B cell (primary cell): Measurements from ENCODE around the gene H6PD. TPM values are rescaled to one million over a fixed set of nuclear protein-coding genes. Genes with fewer than 3 reads are reported as not detected.

Experiments used
- ATAC-seq: fragments of 200-7000 bp; cut with Tn5 transposase; one replicate; pipeline ENCODE4 v1.10.0; 2021; ENCODE audit warnings: low read depth, mild to moderate bottlenecking, moderate number of reproducible peaks, moderate library complexity
- CTCF ChIA-PET: fragments of 350-600 bp; sonication (Branson Sonifier 250); formaldehyde crosslinking; loops from one replicate; lab custom pipeline; 2021; ENCODE audit warnings: antibody characterized with exemption, inconsistent platforms; lab: Charles Lee
- POLR2A ChIA-PET: fragments of 350-600 bp; sonication (Branson Sonifier 250); formaldehyde crosslinking; loops from one replicate; lab custom pipeline; 2021; ENCODE audit warnings: antibody characterized with exemption; lab: Charles Lee
- DNase-seq: peaks from one replicate; pipeline ENCODE4 v3.0.0; 2013
- H2AFZ ChIP-seq: 2 replicates; pipeline ENCODE4 v1.6.1; 2012; ENCODE audit warnings: mild to moderate bottlenecking, low read depth, low read length; ENCODE audit not compliant: insufficient read depth, poor library complexity, severe bottlenecking
- H3K27ac ChIP-seq, 2 donors: 1 replicate in 1 of 2; 2 replicates in 1 of 2; pipeline ENCODE4 v1.5.1; 2012 to 2013; ENCODE audit warnings: low read length in 2 of 2, mild to moderate bottlenecking in 2 of 2, moderate library complexity in 1 of 2
- H3K27me3 ChIP-seq, 4 experiments: fragments of 200-600 bp in 1 of 4; sonication (generic) in 1 of 4; replicated peaks in 1 of 4; 1 replicate in 2 of 4; 2 replicates in 2 of 4; pipeline versions ENCODE4 v1.6.1 to v1.7.0; 2013 to 2016; ENCODE audit warnings: low read length in 3 of 4, mild to moderate bottlenecking in 2 of 4, mixed read lengths in 1 of 4, moderate library complexity in 1 of 4; ENCODE audit not compliant: insufficient read depth in 4 of 4, control insufficient read depth in 3 of 4; ENCODE audit errors: control extremely low read depth in 1 of 4
- H3K36me3 ChIP-seq, 2 experiments: replicated peaks in 1 of 2; 1 replicate in 1 of 2; 2 replicates in 1 of 2; pipeline versions ENCODE4 v1.6.1 to v1.7.1; 2013; ENCODE audit warnings: low read length in 1 of 2; ENCODE audit not compliant: insufficient read depth in 2 of 2, control insufficient read depth in 1 of 2; ENCODE audit errors: control extremely low read depth in 1 of 2, extremely low read depth in 1 of 2
- H3K4me1 ChIP-seq, 2 donors: fragments of 200-600 bp in 1 of 2; sonication (generic) in 1 of 2; 1 replicate in 1 of 2; 2 replicates in 1 of 2; pipeline versions ENCODE4 v1.5.1 to v1.6.1; 2013 to 2017; ENCODE audit warnings: low read length in 2 of 2; ENCODE audit not compliant: control insufficient read depth in 2 of 2, insufficient read depth in 2 of 2
- H3K4me2 ChIP-seq: replicated peaks from 2 replicates; pipeline ENCODE3; 2012; ENCODE audit warnings: mild to moderate bottlenecking, low read depth, low read length; ENCODE audit not compliant: poor library complexity, severe bottlenecking
- H3K4me3 ChIP-seq, 5 experiments: fragments of 200-600 bp in 1 of 5; sonication (generic) in 1 of 5; 1 replicate in 3 of 5; 2 replicates in 2 of 5; pipeline versions ENCODE4 v1.5.1 to v1.7.0; 2011 to 2016; ENCODE audit warnings: low read length in 4 of 5, mild to moderate bottlenecking in 4 of 5, low read depth in 2 of 5, control low read depth in 1 of 5, moderate library complexity in 1 of 5; ENCODE audit not compliant: insufficient read depth in 1 of 5; ENCODE audit errors: control extremely low read depth in 1 of 5, extremely low read depth in 1 of 5
- H3K79me2 ChIP-seq: fragments of 200-600 bp; sonication (generic); one replicate; pipeline ENCODE4 v1.6.0; 2016; ENCODE audit warnings: low read length; ENCODE audit not compliant: control insufficient read depth, insufficient read depth
- H3K9ac ChIP-seq: fragments of 200-600 bp; sonication (generic); 2 replicates; pipeline ENCODE4 v1.6.1; 2017; ENCODE audit warnings: mild to moderate bottlenecking, low read length, moderate library complexity
- H3K9me3 ChIP-seq, 3 donors: one replicate each; pipeline versions ENCODE4 v1.6.1 to v1.7.1; 2013; ENCODE audit warnings: low read length in 2 of 3; ENCODE audit not compliant: control insufficient read depth in 2 of 3, insufficient read depth in 1 of 3; ENCODE audit errors: control extremely low read depth in 1 of 3
- H4K20me1 ChIP-seq: 2 replicates; pipeline ENCODE4 v1.6.0; 2012; ENCODE audit warnings: mild to moderate bottlenecking, low read length; ENCODE audit not compliant: insufficient read depth, control insufficient read depth, poor library complexity, severe bottlenecking
- H3K27ac Mint-ChIP-seq: one replicate; pipeline ENCODE4 v1.8.0; 2021; ENCODE audit warnings: mixed read lengths
- H3K27me3 Mint-ChIP-seq: one replicate; pipeline ENCODE4 v1.8.0; 2021; ENCODE audit warnings: mixed read lengths
- H3K4me1 Mint-ChIP-seq: one replicate; pipeline ENCODE4 v1.8.0; 2021; ENCODE audit warnings: mixed read lengths
- H3K4me3 Mint-ChIP-seq: one replicate; pipeline ENCODE4 v1.8.0; 2021; ENCODE audit warnings: mixed read lengths
- H3K9me3 Mint-ChIP-seq: one replicate; pipeline ENCODE4 v1.8.0; 2022; ENCODE audit warnings: mixed read lengths; ENCODE audit not compliant: insufficient read depth
- EZH2 ChIP-seq: IDR thresholded peaks from 2 replicates; pipeline ENCODE4 v1.6.1; 2012; ENCODE audit warnings: borderline replicate concordance, low read depth, mild to moderate bottlenecking, moderate library complexity, low read length; ENCODE audit not compliant: insufficient read depth, poor library complexity, severe bottlenecking
- WGBS: methylation state at CpG from one replicate; pipeline ENCODE4 v1.1.5; 2013; ENCODE audit warnings: missing lambda C conversion rate; ENCODE audit not compliant: insufficient coverage; 5-methylcytosine and 5-hydroxymethylcytosine counted together
- intact Hi-C: fragments of 100-400 bp; cut with micrococcal nuclease; formaldehyde crosslinking; loops from one replicate; pipeline ENCODE4 v1.10.0; 2022
- polyA plus RNA-seq: library from polyadenylated mRNA; depleted of rRNA; stranded (reverse); fragments of >200 nt; gene quantifications from 2 replicates; pipeline ENCODE4 v1.2.3, GENCODE V29; 2012
- total RNA-seq, 2 donors: library from RNA; stranded (reverse); fragments of 120-200 nt in 1 of 2; gene quantifications; 1 replicate in 1 of 2; 2 replicates in 1 of 2; pipeline versions ENCODE4 v1.2.3 to v1.2.4, GENCODE V29; 2013 to 2022
- TF ChIP-seq, protein P1 (sequence below): fragments of 200-600 bp; IDR thresholded peaks from one replicate; pipeline ENCODE4 v1.8.0; 2022; ENCODE audit warnings: antibody characterized with exemption, mild to moderate bottlenecking

The H6PD gene
- total and polyA plus RNA-seq, 2 donors (not counting 1 experiment from before 2014, with no cell fraction given) = 11.3 to 30.2 TPM

DNA sequence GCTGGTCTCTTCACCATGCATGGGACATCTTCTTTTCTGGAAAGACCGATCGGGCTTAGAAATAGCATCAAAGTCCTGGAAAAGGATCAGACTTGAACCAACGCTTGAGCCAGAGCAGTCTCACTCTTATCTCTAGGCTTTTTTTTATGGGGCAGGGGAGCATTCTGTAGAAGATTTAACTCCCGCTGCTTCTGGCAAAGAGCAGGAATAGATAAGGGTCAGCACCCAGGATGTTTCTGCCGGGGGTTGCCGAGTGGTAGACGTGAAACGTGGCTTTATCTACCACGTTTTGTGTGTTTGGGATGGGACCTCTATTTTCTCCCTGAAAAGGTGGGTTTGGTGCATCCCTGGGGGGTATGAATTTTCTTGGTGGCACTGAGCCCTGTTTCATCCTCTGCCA, 76.9 kb downstream of the H6PD start:
- no peaks in the 10 kb centered on the region for H3K36me3 ChIP-seq
- ChIA-PET CTCF (no interaction called here), POLR2A (no interaction called here)
- H3K9me3 ChIP-seq = no peaks in the 10 kb centered on the region
- Mint-ChIP-seq H3K27ac (no peak overlapping the region), H3K4me3 (no peak overlapping the region), H3K27me3 (no peaks in the 10 kb centered on the region), H3K9me3 (no peaks in the 10 kb centered on the region), H3K4me1 (peaks cover 13% of the 10 kb centered on the region)
- H3K9ac ChIP-seq = no peak overlapping the region
- no peaks in the 10 kb centered on the region for H4K20me1 ChIP-seq
- no peak for DNase-seq
- H3K4me2 ChIP-seq = no peak overlapping the region
- TF ChIP-seq, protein P1, sequence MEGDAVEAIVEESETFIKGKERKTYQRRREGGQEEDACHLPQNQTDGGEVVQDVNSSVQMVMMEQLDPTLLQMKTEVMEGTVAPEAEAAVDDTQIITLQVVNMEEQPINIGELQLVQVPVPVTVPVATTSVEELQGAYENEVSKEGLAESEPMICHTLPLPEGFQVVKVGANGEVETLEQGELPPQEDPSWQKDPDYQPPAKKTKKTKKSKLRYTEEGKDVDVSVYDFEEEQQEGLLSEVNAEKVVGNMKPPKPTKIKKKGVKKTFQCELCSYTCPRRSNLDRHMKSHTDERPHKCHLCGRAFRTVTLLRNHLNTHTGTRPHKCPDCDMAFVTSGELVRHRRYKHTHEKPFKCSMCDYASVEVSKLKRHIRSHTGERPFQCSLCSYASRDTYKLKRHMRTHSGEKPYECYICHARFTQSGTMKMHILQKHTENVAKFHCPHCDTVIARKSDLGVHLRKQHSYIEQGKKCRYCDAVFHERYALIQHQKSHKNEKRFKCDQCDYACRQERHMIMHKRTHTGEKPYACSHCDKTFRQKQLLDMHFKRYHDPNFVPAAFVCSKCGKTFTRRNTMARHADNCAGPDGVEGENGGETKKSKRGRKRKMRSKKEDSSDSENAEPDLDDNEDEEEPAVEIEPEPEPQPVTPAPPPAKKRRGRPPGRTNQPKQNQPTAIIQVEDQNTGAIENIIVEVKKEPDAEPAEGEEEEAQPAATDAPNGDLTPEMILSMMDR = no peak
- no peak for TF ChIP-seq EZH2
- no peak overlapping the region for H2AFZ ChIP-seq
- no peak overlapping the region for H3K4me3 ChIP-seq
- H3K27me3 ChIP-seq = no peaks in the 10 kb centered on the region
- intact Hi-C loops = no loop called here
- ATAC-seq = no peak
- no peaks in the 10 kb centered on the region for H3K4me1 ChIP-seq
- whole genome bisulfite sequencing = over 99% methylated on average over 9 of the region's 9 CpGs
- peaks cover 56% of the 10 kb centered on the region for H3K79me2 ChIP-seq
- H3K27ac ChIP-seq = no peak overlapping the region

DNA sequence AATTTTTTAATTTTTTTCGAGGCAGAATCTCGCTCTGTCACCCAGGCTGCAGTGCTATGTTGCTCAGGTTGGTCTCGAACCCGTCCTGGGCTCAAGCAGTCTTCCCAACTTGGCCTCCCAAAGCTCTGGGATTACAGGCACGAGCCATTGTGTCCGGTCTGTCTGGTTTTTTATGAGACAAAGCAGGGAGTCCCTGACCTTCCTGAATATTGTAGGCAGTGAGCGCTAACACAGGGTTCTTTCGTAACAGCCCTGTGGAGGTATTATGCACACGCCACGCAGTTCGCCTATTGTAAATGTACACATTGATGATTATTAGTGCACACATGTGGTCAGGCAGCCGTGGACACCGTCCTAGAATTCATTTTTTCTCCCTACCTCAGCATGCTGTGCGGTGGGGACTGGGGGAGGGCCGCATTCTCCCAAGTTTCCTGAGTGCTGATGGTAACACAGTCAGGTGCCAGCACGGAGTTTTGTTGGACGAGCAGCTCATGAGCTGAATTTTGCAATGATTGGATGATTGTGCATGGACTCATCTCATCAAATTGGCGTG, 77.7 kb downstream of the H6PD start:
- Histone ChIP-seq H3K27ac (no peak overlapping the region), H3K4me1 (peaks cover 0 to 4% of the 10 kb centered on the region in 2 donors), H4K20me1 (no peaks in the 10 kb centered on the region), H3K27me3 (no peaks in the 10 kb centered on the region), H3K9me3 (no peaks in the 10 kb centered on the region), H2AFZ (no peak overlapping the region), H3K4me3 (no peak overlapping the region), H3K36me3 (no peaks in the 10 kb centered on the region), H3K4me2 (no peak overlapping the region), H3K9ac (no peak overlapping the region), H3K79me2 (peaks cover 55% of the 10 kb centered on the region)
- no peak overlapping the region for H3K4me3 Mint-ChIP-seq
- intact Hi-C loops = no loop called here
- ChIA-PET CTCF (no interaction called here), POLR2A (no interaction called here)
- ATAC-seq (no peak), DNase-seq (no peak)
- H3K9me3 Mint-ChIP-seq = no peaks in the 10 kb centered on the region
- H3K27me3 Mint-ChIP-seq = no peaks in the 10 kb centered on the region
- peaks cover 15% of the 10 kb centered on the region for H3K4me1 Mint-ChIP-seq
- TF ChIP-seq EZH2 = no peak
- TF ChIP-seq, protein P1 = no peak
- no peak overlapping the region for H3K27ac Mint-ChIP-seq
- WGBS = 94% methylated on average over 15 of the region's 18 CpGs
